Measurements from ENCODE around the gene ELMOD3. TPM values are rescaled to one million over a fixed set of nuclear protein-coding genes. Genes with fewer than 3 reads are reported as not detected.

The ELMOD3 gene
- total and polyA plus RNA-seq, 9 of the 15 experiments (the other 6 are each of a cell fraction or from before 2014, with no cell fraction given): 2.7 to 18.7 (median 11.6) TPM

- TF ChIP-seq REST (IDR thresholded peaks at IDR 0.05; ENCODE audit: borderline replicate concordance) (no peak), REST (CRISPR knock-in tag; IDR thresholded peaks at IDR 0.05; ENCODE audit: low read depth) (no peak), HDAC1 (IDR thresholded peaks at IDR 0.05) (peak in 1 of 2 experiments; percentile 31; a peak in 1 of 4 replicates), ARID3B (CRISPR knock-in tag; IDR thresholded peaks at IDR 0.05; ENCODE audit: borderline replicate concordance) (no peak), ARID4B (CRISPR knock-in tag; IDR thresholded peaks at IDR 0.05) (no peak), ZNF354B (CRISPR knock-in tag; IDR thresholded peaks at IDR 0.05) (no peak), KLF10 (CRISPR knock-in tag; IDR thresholded peaks at IDR 0.05) (no peak), HDAC6 (IDR thresholded peaks at IDR 0.05; ENCODE audit: low read depth, low read length) (no peak), FOXP1 (CRISPR knock-in tag; IDR thresholded peaks at IDR 0.05) (no peak), MLLT1 (IDR thresholded peaks at IDR 0.05) (no peak)
These were observed 28.0 kb upstream of the ELMOD3 start (continued) for GRCh38 chr2:85326406-85327159.

All from K562 (cell line).